ENCODE measurements around the gene NEU2. TPM values are rescaled to one million over a fixed set of nuclear protein-coding genes. Genes with fewer than 3 reads are reported as not detected.

NEU2 gene
- total RNA-seq, 1 experiment from 2014 or later = not detected

DNA sequence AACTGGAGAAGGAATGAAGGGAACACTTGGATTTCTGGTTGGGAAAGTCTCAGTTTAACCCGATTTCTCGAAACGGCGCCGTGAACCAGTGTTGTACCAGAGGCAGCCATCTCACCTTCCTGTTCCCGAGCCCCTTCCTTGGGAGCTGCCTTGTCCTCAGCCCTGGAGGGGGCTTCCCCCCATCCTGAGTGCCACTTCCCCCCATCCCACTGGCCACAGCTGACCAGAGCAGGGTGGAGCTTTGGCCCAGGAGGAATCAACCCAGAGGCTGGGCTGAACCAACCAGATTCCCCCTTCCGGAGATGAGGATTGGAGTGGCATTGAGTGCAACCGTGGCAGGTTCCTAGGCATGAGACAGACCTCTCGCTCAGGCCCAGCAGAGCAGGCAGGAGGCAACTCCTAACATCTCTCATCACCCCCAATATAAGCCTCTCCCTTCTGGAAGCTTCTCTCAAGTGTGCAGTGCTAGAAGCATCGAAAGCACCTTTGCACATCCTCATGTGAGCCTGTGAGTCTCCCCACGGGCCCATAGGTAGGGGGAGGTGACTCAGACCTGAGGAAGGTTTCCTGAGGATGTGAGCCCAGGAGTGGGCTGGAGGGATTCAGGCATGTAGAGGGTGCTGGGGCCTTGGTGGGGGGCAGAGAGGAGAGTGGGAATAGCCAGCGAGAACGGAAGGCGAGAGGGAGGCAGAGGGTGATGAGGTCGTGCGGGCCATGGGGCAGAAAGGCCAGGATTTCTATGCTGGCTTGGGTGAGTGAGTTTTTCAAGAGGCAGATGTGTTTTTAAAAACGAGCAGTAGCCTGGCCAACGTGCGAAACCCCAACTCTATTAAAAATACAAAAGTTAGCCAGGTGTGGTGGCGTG lies 31.4 kb upstream of the NEU2 start:
- intact Hi-C loops (cut with micrococcal nuclease) = no loop called here
- TF ChIP-seq POLR2A (IDR thresholded peaks at IDR 0.05; ENCODE audit: borderline replicate concordance, extremely low read depth, insufficient read depth, insufficient read length) = no peak
- TF ChIP-seq CEBPB (IDR thresholded peaks at IDR 0.05; ENCODE audit: low read depth) = no peak
- TF ChIP-seq FOSL1 (IDR thresholded peaks at IDR 0.05; ENCODE audit: low read depth) = no peak
- TF ChIP-seq, protein P1, sequence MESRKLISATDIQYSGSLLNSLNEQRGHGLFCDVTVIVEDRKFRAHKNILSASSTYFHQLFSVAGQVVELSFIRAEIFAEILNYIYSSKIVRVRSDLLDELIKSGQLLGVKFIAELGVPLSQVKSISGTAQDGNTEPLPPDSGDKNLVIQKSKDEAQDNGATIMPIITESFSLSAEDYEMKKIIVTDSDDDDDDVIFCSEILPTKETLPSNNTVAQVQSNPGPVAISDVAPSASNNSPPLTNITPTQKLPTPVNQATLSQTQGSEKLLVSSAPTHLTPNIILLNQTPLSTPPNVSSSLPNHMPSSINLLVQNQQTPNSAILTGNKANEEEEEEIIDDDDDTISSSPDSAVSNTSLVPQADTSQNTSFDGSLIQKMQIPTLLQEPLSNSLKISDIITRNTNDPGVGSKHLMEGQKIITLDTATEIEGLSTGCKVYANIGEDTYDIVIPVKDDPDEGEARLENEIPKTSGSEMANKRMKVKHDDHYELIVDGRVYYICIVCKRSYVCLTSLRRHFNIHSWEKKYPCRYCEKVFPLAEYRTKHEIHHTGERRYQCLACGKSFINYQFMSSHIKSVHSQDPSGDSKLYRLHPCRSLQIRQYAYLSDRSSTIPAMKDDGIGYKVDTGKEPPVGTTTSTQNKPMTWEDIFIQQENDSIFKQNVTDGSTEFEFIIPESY (IDR thresholded peaks at IDR 0.05; ENCODE audit: extremely low read depth, insufficient replicate concordance, low read length) = no peak
- TF ChIP-seq RAD21 (IDR thresholded peaks at IDR 0.05; ENCODE audit: low read depth) = no peak
- no peak for TF ChIP-seq SP1 (IDR thresholded peaks at IDR 0.05; ENCODE audit: low read depth)
- TF ChIP-seq TCF7L2 (IDR thresholded peaks at IDR 0.05; ENCODE audit: borderline replicate concordance, extremely low read depth, insufficient read depth, insufficient read length) = no peak
- TF ChIP-seq ZFX (IDR thresholded peaks at IDR 0.05) = no peak
- no peak for TF ChIP-seq EGR1 (IDR thresholded peaks at IDR 0.05; ENCODE audit: low read depth)
- no peak for TF ChIP-seq ZNF274 (IDR thresholded peaks at IDR 0.05; ENCODE audit: low read depth, low read length)
- no TSS peak for BruUV-seq (replicated peaks)
- H3K9me2 ChIP-seq (ENCODE audit: insufficient read depth) = no peaks in the 10 kb centered on the region
- H3K9ac ChIP-seq (ENCODE audit: low read length) = no peak overlapping the region
- RAD21 ChIA-PET (ENCODE audit: low non-redundant PET in 1 of 2, low total read pairs in 2 of 2, uncharacterized antibody in 2 of 2, unreplicated experiment in 2 of 2) = no interaction called here
- ATAC-seq (no peak), DNase-seq (ENCODE audit: low read depth, low spot score) (no peak)
- CTCF ChIA-PET = no interaction called here
- no peak overlapping the region for H3K4me2 ChIP-seq (ENCODE audit: low read length)
- no peaks in the 10 kb centered on the region for H3K27me3 ChIP-seq (ENCODE audit: insufficient read depth, low read length)
- no peak overlapping the region for H2AFZ ChIP-seq (ENCODE audit: low read depth, low read length, poor library complexity, severe bottlenecking)
- POLR2A ChIA-PET = no interaction called here
- H3K4me3 ChIP-seq (replicated peaks in 1 of 2; ENCODE audit: low read depth in 1 of 2, low read length in 2 of 2) = no peak overlapping the region
- H3K36me3 ChIP-seq (ENCODE audit: control insufficient read depth in 1 of 2, insufficient read depth in 2 of 2, low read length in 2 of 2) = no peaks in the 10 kb centered on the region
- H3K27ac ChIP-seq (ENCODE audit: low read depth, low read length) = no peak overlapping the region
- H3K9me3 ChIP-seq (ENCODE audit: control insufficient read depth in 1 of 2, insufficient read depth in 1 of 2, low read depth in 1 of 2, low read length in 2 of 2) = no peaks in the 10 kb centered on the region
- H3K4me1 ChIP-seq (ENCODE audit: control insufficient read depth in 1 of 2, insufficient read depth in 2 of 2, low read length in 2 of 2) = peaks cover 0 to 3% of the 10 kb centered on the region in 2 experiments; a peak in 1 of 4 replicates
- no peaks in the 10 kb centered on the region for H4K20me1 ChIP-seq (ENCODE audit: insufficient read depth)
- H3K79me2 ChIP-seq (ENCODE audit: insufficient read depth, low read length) = no peaks in the 10 kb centered on the region

Data from HCT116 (cell line).